Measurements from ENCODE around the gene KYAT1.
"Not testable (repeated sequence)": the region's sequence is repeated elsewhere in the genome, so short reads cannot be mapped to it uniquely, and the experiment has no call there.

The KYAT1 gene

DNA sequence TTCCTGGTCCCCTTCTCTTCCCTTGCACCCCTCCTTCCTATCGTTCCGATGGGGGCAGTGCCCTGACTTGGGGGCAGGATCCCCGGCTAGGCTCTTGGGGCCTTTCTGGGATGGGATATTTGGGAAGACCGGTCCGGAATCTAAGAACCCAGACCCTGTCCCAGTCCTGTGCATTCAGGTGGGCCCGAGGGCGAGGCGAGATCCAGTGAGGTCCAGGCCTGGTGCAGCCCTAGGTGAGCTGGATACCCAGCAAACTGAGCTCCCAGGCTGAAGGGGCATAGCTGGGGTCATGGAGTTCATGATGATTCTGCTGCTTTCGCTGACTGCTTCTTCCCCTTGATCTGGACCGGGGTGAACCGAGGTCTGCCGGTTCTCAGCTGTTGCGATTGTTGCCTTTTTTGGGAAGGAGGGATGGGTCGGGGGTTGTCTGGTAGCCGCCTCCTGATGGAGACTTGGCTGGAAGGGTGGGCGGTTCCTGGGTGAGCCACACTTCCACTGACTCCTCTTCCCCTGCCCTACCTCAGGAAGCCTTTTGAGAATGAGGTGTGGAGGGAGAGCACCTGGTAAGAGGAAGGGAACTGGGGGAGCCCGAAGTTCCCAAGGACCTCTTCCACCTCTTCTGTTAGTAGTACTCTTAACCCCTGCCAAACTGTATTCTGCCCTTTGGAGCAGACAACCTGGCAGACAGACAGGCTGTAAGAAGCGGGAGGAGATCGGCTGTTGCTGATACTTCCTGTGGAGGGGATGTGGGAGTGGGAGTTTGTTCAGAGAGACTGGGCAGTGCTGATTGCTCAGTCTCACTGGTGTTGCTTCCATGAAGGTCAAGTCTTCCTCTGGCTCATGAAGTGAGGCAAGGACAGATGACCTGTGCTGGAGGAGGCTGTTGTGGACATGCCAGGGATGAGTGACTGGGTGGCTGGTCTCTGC is 1.2 kb upstream of the KYAT1 start:
- DNase-seq = no peak

DNA sequence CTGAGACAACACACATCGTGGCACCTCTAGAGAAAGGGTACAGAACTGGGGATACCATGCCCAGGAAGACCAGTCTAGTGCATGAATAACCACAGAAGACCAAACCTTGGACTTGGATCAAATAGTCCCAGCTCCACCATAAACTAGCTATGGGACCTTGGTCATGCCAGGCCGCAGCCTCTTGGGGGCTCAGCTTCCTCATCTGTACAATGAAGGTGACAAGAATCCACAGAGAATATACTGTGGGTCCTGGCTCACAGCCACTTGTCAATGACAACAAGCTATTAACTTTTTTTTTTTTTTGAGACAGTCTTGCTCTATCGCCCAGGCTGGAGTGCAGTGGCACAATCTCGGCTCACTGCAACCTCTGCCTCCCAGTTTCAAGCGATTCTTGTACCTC is 3.9 kb downstream of the KYAT1 start:
- DNase-seq = no peak

DNA sequence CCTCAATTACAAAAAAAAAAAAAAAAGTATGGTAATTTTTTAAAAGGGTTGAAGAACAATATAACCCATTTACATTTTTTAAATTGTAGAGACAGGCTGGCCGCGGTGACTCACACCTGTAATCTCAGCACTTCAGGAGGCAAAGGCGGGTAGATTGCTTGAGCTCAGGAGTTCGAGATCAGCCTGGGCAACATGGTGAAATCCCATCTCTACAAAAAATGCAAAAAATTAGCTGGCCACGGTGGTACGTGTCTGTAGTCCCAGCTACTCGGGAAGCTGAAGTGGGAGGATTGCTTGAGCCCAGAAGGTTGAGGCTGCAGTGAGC is 10.8 kb downstream of the KYAT1 start:
- not testable (repeated sequence) for DNase-seq

DNA sequence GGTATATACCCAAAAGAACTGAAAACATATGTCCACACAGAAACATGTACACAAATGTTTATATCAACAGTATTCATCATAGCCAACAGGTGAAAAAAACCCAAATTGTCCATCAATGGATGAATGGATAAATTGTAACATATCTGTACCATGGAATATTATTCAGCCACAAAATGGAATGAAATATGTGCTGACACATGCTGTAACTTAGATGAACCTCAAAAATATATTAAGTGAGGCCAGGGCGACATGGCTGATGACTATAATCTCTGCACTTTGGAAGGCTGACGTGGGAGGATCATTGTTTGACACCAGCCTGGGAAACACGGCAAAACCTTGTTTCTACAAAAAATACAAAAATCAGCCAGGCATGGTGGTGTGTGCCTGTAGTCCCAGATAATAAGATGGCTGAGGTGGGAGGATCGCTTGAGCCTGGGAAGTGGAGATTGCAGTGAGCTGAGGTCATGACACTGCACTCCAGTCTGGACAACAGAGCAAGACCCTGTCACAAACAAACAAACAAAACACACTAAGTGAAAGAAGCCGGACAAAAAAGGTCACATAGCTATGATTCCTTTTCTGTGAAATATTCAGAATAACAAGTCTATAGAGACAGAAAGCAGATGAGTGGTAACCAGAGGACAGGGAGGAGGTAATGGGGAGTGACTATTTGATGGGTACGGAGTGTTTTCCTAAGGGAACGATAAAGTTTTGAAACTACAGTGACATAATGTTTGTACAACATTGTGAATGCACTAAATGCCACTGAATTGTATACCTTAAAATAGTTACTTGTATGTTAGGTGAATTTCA is 11.4 kb downstream of the KYAT1 start:
- no peak for DNase-seq

DNA sequence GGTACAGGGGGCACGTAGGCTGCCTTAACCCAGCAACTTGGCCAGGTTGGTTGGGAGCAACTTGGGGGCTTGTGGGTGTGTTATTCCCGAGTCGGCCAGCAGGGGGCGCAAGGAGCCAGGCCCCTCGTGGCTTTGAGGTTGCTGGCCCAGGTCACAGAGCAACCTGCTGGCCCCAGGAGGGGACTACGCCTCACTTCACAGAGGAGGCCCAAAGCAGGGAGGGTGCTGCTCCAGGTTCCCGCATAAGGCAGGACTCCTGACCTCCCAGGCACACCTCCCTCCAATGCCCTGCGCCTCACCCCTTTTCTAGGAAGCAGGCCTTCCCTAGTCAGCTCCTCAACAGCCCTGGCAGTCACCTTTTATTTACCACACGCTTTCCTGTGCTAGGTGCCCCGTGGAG is 18.1 kb downstream of the KYAT1 start:
- peak; percentile 56 for DNase-seq

DNA sequence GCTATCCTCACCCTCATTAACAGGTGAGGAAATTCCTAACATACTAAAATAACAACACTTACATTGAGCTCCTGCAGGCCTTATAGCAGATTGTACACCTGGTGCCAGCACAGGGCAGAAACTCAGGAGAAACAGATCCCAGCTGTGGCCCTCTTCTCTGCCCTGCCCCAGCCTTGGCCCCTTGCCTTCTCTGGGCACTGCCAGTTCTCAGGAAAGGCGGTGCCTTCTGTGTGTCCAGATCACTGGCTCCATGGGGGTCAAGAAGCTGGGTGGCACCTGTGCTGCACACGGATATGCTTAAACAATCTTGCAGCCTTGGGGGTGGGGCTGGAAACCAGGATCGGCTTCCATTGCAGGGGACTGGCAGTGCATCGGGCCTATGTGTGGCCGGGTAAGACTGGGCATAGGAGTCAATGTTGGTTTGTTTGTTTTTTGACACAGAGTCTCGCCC is 19.3 kb downstream of the KYAT1 start:
- no peak for DNase-seq

DNA sequence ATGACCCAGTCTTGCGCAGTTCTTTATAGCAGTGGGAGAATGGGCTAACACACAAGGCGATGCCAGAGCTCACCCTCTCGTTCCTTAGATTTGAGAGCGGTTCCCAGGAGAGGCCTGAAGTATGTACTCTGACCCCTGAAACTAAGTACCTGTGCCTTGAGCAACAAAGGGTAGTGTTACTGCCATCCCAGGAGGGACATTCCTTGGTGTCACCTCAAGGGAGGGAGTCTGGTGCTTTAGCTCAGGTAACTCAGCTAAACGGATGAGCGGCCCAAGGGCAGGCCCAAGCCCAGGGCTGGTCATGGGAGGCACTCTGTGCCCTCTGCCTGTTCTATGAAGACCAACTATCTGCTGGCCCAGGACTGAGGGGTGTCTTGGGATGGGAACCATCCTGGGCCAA is 20.2 kb downstream of the KYAT1 start:
- no peak for DNase-seq

DNA sequence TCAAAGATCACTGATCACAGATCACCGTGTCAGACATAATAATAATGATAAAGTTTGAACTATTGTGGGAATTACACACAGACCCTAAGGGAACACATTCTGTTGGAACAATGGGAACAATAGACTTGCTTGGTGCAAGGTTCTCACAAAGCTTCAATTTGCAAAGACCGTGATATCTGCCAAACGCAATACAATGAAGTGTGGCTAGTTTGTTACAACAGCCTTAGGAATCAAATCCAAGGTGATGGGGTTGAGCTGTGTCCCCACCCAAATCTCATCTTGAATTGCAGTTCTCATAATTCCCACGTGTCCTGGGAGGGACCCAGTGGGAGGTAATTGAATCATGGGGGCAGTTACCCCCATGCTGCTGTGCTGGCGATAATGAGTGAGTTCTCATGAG is 20.8 kb downstream of the KYAT1 start:
- DNase-seq = no peak

DNA sequence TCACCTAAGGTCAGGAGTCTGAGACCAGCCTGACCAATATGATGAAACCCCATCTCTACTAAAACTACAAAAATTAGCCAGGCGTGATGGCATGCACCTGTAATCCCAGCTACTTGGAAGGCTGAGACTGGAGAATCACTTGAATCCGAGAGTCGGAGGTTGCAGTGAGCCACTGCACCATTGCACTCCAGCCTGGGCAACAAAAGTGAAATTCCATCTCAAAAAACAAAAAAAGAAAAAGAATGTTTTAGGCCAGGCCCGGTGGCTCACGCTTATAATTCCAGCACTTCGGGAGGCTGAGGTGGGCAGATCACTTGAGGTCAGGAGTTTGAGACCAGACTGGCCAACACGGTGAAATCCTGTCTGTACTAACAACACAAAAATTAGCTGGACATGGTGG is 23.3 kb downstream of the KYAT1 start:
- DNase-seq = not testable (repeated sequence)

DNA sequence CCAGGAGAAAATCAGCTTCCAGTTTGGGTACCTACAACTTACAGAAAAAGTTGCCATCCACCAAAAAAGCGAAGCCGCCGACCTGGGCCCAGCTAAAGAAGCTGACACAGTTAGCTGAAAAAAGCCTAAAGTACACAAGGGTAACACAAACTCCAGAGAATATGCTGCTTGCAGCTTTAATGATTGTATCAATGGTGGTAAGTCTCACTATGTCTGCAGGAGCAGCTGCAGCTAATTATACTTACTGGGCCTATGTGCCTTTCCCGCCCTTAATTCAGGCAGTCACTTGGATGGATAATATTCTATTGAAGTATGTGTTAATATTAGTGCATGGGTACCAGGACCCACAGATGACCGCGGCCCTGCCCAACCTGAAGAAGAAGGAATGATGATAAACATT is 27.3 kb downstream of the KYAT1 start:
- DNase-seq = not testable (repeated sequence)

DNA sequence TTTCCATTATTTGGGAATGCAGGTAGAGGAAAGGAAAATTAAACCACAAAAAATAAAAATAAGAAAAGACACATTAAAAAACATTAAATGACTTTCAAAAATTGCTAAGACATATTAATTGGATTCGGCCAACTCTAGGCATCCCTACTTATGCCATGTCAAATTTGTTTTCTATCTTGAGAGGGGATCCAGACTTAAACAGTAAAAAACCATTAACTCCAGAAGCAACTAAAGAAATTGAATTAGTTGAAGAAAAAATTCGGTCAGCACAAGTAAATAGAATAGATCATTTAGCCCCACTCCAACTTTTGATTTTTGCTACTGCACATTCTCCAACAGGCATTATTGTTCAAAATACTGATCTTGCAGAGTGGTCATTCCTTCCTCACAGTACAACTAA is 29.1 kb downstream of the KYAT1 start:
- DNase-seq = not testable (repeated sequence)

DNA sequence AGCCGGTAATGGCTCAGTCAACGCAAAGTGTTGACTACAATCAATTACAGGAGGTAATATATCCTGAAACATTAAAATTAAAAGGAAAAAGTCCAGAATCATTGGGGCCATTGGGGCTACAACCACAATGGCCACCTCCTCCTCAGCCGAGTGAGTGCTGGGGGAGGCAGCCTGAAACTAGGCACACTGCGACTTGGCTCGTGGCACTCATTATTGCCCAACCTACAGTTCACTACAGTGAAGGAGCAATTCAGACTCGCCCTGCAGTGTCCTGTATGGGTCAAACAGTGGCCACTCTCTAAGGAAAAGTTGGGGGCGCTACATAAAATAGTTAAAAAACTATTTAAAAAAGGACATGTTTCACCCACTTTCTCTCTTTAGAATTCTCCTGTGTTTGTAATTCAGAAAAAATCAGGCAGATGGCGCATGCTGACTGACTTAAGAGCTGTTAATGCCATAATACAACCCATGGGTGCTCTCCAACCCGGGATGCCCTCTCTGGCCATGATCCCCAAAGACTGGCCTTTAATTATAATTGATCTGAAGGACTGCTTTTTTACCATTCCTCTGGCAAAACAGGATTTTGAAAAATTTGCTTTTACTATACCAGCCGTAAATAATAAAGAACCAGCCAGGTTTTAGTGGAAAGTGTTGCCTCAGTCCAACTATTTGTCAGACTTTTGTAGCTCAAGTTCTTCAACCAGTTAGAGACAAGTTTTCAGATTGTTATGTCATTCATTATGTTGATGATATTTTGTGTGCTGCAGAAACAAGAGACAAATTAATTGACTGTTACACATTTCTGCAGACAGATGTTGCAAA is 29.8 kb downstream of the KYAT1 start:
- peak; percentile 46 for DNase-seq

DNA sequence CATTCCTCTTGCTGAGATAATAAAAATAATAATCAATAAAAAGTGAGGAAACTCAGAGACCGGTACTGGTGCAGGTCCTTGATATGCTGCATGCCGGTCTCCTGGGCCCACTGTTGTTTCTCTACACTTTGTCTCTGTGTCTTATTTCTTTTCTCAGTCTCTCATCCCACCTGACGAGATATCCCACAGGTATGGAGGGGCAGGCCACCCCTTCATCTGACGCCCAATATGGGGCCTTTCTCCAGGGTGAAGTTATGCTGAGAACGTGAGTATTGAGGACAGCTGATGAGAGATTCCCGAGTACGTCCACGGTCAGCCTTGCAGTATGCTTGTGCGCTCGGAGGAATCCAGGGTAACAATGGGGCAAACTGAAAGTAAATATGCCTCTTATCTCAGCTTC is 30.7 kb downstream of the KYAT1 start:
- not testable (repeated sequence) for DNase-seq

DNA sequence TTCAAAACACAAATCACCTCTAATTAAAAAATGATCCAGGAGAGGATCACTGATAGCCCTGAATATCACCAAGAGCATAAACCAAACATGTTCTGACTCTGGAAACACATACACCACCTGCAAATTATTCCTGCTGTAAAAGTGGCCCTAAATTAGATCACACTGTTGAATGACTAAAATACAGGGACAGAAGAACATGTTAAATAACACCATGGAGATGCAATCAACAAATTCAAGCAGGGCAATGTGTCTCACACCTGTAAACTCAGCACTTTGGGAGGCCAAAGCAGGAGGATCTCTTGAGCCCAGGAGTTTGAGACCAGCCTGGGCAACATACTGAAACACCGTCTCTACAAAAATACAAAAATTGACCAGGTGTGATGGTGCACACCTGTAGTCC is 33.9 kb downstream of the KYAT1 start:
- DNase-seq = no peak

DNA sequence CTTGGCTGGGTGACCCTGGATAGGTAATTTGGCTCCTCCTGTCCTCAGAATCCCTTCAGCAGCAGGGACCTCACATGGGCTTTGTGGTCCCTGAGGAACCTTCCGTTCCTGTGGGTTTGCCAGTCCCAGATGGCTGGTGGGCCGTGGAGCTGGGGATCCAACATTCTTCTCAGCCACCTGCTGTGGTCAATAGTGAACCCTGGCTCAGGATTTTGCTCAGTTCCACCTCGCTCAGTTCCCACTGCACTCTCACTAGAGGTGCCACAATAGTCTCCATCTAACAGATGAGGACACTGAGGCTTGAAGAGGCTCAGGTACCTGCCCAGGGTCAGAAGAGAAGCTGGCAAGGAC is 35.1 kb downstream of the KYAT1 start:
- no peak for DNase-seq

DNA sequence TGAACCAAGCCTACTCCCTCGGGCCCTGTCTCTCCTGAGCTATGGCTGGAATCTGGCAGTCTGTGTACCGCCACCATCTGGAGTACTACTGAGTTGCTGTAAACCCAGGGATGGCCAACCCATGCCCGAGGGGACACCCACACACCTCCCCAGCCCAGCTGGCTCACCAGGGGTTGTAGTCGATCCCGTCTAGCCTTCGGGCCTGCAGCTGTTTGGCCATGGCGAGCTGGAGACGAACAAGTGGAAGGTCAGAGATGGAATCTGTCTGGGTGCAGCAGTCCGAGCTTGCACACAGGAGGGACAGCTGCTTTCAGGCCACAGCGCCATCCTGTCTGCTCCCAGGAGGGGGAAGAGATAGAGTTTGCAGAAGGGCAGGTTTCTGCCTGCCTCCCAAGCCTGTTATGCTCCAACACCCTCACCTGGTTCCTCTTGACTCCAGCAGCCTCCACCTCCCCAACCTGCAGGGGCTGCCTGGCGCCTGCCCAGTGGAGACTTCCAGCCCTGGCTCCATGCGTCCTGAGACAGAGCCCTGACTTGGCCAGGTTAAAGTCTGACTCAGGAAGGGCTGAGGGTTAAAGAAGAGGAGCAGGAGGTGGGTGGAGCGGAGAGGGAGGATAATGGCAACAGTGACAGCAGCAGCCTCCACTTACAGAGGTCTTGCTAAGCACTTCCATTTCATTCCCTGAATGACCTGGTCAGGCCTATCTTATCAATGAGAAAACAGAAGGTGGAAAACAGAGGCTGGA is 36.4 kb downstream of the KYAT1 start:
- no peak for DNase-seq

DNA sequence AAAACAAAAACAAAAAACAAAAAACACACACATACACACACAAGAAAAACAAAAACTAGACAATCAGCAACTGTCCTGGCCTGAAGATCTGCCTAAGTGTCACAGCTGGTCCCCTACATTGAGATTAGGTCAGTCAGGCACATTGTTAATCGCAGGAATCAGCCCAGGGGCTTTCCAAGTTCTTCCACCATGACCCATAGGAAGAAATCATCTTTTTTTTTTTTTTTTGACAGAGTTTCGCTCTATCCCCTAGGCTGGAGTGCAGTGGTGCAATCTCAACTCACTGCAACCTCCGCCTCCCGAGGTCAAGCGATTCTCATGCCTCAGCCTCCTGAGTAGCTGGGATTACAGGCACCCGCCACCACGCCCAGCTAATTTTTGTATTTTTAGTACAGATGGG is 38.6 kb downstream of the KYAT1 start:
- DNase-seq = not testable (repeated sequence)

DNA sequence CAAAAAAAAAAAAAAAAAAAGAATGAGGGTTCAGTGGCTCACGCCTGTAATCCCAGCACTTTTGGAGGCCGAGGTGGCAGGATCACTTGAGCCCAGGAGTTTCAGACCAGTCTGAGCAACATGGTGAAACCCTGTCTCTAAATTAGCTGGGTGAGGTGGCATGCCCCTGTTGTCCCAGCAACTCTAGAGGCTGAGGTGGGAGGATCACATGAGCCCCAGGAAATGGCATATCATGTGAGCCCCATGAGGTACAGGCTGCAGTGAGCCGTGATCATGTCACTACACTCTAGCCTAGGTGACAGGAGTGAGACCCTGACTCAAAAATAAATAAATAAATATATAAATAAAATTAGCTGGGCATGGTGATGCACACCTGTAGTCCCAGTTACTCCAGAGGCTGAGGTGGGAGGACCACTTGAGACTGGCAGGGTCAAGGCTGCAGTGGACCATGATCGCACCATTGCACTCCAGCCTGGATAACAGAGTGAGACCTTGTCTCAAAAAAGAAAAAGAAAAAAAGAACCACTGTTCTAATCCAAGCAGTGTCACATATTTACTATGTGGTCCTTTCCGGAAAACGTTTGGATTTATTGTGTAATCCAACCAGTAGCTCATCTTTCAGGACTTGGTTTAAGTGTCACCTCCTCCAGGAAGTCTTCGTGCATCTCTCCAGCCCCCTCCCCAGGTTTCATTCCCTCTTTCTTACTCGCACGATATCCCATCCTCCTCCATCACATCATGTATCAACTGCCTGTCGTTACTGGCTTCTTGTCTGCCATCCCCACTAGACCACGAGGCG is 39.9 kb downstream of the KYAT1 start:
- DNase-seq = no peak

DNA sequence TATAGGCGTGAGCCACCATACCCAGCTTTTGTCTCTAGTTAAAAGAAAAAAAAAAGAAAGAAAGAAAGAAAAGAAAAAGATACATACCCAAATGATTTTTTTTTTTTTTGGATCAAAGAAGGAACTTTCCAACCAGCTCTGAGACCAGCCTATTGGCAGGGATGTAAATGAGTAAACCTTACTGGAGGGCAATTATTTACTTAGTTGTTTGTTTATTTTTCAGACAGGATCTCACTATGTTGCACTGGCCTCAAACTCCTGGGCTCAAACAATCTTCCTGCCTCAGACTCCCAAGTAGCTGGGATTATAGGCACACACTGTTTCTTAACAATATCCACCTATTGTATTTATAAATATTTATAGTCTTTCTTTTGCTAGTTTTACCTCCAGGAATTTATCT is 41.2 kb downstream of the KYAT1 start:
- no peak for DNase-seq

DNA sequence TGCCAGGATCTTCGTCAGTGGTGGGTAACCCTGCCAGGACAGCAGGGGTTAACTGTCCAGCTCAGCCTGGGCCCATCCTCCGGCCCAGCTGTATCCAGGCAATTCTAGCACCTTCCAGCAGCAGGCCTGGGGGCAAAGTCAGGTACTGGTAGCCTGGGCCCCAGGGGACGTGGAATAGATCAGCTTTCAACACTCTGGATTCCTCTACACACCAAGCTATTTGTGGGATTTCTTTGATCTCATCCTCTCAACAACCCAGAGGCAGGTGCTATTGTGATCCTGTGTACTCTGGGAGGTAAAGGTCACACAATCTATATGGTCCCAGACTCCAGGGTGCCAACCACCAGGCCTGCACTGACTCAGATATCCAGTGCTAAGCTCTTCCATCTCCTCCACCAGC is 43.4 kb downstream of the KYAT1 start:
- no peak for DNase-seq

DNA sequence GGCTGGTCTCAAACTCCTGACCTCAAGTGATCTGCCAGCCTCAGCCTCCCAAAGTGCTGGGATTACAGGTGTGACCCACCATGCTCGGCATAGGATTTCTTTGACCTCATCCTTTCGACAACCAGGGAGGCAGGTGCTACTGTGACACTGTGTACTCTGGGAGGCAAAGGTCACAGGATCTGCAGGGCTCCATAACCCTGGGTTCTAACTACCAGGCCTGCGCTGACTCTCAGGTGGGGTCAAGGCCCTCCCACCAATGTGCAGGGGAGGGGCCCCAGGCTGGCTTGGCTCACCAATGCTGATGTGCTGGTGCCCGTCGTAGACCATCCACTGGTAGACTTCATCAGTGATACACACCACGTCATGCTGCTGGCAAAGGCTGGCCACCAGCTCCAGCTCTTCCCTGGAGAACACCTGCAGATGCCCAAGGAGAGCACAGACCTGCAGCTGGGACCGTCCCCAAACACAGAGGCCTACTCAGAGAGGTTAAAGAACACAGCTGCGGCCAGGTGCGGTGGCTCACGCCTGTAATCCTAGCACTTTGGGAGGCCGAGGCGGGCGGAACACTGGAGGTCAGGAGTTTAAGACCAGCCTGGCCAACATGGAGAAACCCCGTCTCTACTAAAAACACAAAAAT is 45.1 kb downstream of the KYAT1 start:
- DNase-seq = no peak

Data from midbrain (tissue), 1 donor.